ENCODE results near the gene EMILIN1. TPM values are rescaled to one million over a fixed set of nuclear protein-coding genes. Genes with fewer than 3 reads are reported as not detected.

EMILIN1 gene
- total RNA-seq, 1 donor from 2014 or later = 0.30 TPM

GRCh38 chr2:27122791-27123190, 44.4 kb downstream of the EMILIN1 start:
- DNase-seq (ENCODE audit: low read depth) = no peak

GRCh38 chr2:27123302-27124150, 45.1 kb downstream of the EMILIN1 start, which contains the start of gene ABHD1:
ABHD1 (plus strand) TSS chr2:27123815; CDS start chr2:27123949, 134 bp downstream.
- no peak for DNase-seq (ENCODE audit: low read depth)

GRCh38 chr2:27125104-27125503, 46.7 kb downstream of the EMILIN1 start:
- DNase-seq (ENCODE audit: low read depth) = no peak

- no peak for DNase-seq (ENCODE audit: low read depth)
Observed at GRCh38 chr2:27126252-27126710, 47.9 kb downstream of the EMILIN1 start.

- no peak for DNase-seq (ENCODE audit: low read depth)
Observed at GRCh38 chr2:27127883-27128667, 49.7 kb downstream of the EMILIN1 start.

- DNase-seq (ENCODE audit: low read depth) = no peak
Observed at GRCh38 chr2:27128668-27129571, 50.5 kb downstream of the EMILIN1 start.

- DNase-seq (ENCODE audit: low read depth) = no peak
Observed at GRCh38 chr2:27130396-27130795, 52.0 kb downstream of the EMILIN1 start.

GRCh38 chr2:27131429-27131828, 53.0 kb downstream of the EMILIN1 start:
- no peak for DNase-seq (ENCODE audit: low read depth)

GRCh38 chr2:27133195-27133875, 54.9 kb downstream of the EMILIN1 start:
- no peak for DNase-seq (ENCODE audit: low read depth)

- peak; percentile 85 for DNase-seq (ENCODE audit: low read depth)
Observed at GRCh38 chr2:27133905-27134780, 55.7 kb downstream of the EMILIN1 start, which contains the start of gene PREB. PREB (minus strand) TSS chr2:27134636; CDS start chr2:27134421, 215 bp downstream.

- DNase-seq (ENCODE audit: low read depth) = no peak
Observed at GRCh38 chr2:27134781-27135477, 56.5 kb downstream of the EMILIN1 start.

- DNase-seq (ENCODE audit: low read depth) = no peak
Observed at GRCh38 chr2:27135478-27135955, 57.1 kb downstream of the EMILIN1 start.

Other genes with a start within 250 kb of the EMILIN1 start
- not detected in 2 replicates for gene DPYSL5, start 230.5 kb upstream of the EMILIN1 start, total RNA-seq
- 1.6 and 6.5 TPM in 2 replicates for gene MAPRE3, start 108.0 kb upstream of the EMILIN1 start, total RNA-seq
- 16.8 and 29.3 TPM in 2 replicates for gene TMEM214, start 45.6 kb upstream of the EMILIN1 start, total RNA-seq
- 23.6 and 35.0 TPM in 2 replicates for gene AGBL5, start 26.9 kb upstream of the EMILIN1 start, total RNA-seq
- gene OST4, start 7.0 kb upstream of the EMILIN1 start, total RNA-seq = 302 and 423 TPM in 2 replicates
- gene KHK, start 8.2 kb downstream of the EMILIN1 start, total RNA-seq = 1.1 and 3.0 TPM in 2 replicates
- gene CGREF1, start 40.5 kb downstream of the EMILIN1 start, total RNA-seq = 0.20 and 1.6 TPM in 2 replicates
- 0.10 TPM in 1 of 2 replicates, not detected in the other for gene ABHD1, start 45.2 kb downstream of the EMILIN1 start, total RNA-seq
- gene PREB, start 56.0 kb downstream of the EMILIN1 start, total RNA-seq = 37.5 and 53.0 TPM in 2 replicates
- gene PRR30, start 60.8 kb downstream of the EMILIN1 start, total RNA-seq = not detected in 2 replicates
- gene TCF23, start 70.4 kb downstream of the EMILIN1 start, total RNA-seq = not detected in 2 replicates
- gene ATRAID, start 133.4 kb downstream of the EMILIN1 start, total RNA-seq = 101 and 131 TPM in 2 replicates
- 29.3 and 36.8 TPM in 2 replicates for gene SLC5A6, start 133.7 kb downstream of the EMILIN1 start, total RNA-seq
- 23.4 and 53.5 TPM in 2 replicates for gene CAD, start 138.8 kb downstream of the EMILIN1 start, total RNA-seq
- 0.10 TPM in 1 of 2 replicates, not detected in the other for gene SLC30A3, start 184.4 kb downstream of the EMILIN1 start, total RNA-seq
- not detected in 2 replicates for gene DNAJC5G, start 196.8 kb downstream of the EMILIN1 start, total RNA-seq
- gene TRIM54, start 203.8 kb downstream of the EMILIN1 start, total RNA-seq = 0.17 TPM in 1 of 2 replicates, not detected in the other
- gene UCN, start 229.8 kb downstream of the EMILIN1 start, total RNA-seq = 0.70 TPM in 1 of 2 replicates, not detected in the other
- gene MPV17, start 244.5 kb downstream of the EMILIN1 start, total RNA-seq = 30.0 and 42.6 TPM in 2 replicates